Measurements from ENCODE around the gene PCDHB16. TPM values are rescaled to one million over a fixed set of nuclear protein-coding genes. Genes with fewer than 3 reads are reported as not detected.
"Not testable (repeated sequence)": the region's sequence is repeated elsewhere in the genome, so short reads cannot be mapped to it uniquely, and the experiment has no call there.

PCDHB16 gene
- polyA plus RNA-seq, 2 donors: 0.08 to 0.16 TPM

DNA sequence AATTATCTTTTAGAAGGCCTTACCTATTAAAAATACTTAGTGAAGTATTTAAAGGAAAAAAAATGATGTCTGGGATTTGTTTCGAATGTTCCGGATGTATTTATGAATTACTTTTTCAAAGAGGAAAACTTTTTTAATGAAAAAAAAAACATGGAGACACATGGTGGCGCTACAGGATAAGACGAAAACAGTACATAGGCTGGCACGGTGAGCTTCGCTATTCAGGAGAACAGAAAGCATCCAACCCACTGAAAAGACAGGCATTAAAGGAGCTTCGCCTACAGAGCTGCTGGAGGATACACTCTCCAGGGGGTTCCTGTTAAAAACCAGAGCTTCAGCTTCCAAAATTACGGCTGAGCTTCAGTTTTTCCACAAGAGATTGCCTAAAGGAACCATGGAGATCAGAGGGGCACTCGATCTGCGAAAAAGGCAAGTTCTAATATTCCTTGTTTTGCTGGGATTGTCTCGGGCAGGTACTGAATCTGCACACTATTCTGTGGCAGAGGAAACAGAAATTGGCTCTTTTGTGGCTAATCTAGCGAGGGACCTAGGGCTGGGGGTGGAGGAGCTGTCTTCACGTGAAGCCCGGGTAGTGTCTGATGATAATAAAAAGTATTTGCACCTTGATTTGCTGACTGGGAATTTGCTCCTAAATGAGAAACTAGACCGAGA, 41.1 kb downstream of the PCDHB16 start, which contains the start of gene PCDHB14:
TSS of gene PCDHB14 (plus strand) at position 232 of the 672 bp plus-strand sequence. CDS start at position 395, 163 bp downstream.
- 25 to 27% methylated on average over 15 of the region's 15 CpGs for WGBS, 2 donors
- no peaks in the 10 kb centered on the region for H3K36me3 ChIP-seq (ENCODE audit: control insufficient read depth in 2 of 2, insufficient read depth in 2 of 2, low read length in 1 of 2)
- H3K9me3 ChIP-seq (ENCODE audit: control insufficient read depth in 2 of 2, insufficient read depth in 1 of 2, low read depth in 1 of 2, low read length in 1 of 2): peaks cover 8 to 19% of the 10 kb centered on the region in 2 donors
- H3K4me1 ChIP-seq (ENCODE audit: control insufficient read depth in 2 of 2, insufficient read depth in 2 of 2, low read length in 1 of 2): no peaks in the 10 kb centered on the region
- H3K27me3 ChIP-seq (ENCODE audit: control insufficient read depth in 1 of 2, insufficient read depth in 2 of 2, low read length in 2 of 2): no peaks in the 10 kb centered on the region
- H3K4me3 ChIP-seq (ENCODE audit: low read depth in 1 of 2, low read length in 2 of 2): peak within 1 kb of the TSS in 1 of 2 donors; percentile 18
- H3K27ac ChIP-seq (ENCODE audit: low read depth in 2 of 2, low read length in 1 of 2): no peak within 1 kb of the TSS

DNA sequence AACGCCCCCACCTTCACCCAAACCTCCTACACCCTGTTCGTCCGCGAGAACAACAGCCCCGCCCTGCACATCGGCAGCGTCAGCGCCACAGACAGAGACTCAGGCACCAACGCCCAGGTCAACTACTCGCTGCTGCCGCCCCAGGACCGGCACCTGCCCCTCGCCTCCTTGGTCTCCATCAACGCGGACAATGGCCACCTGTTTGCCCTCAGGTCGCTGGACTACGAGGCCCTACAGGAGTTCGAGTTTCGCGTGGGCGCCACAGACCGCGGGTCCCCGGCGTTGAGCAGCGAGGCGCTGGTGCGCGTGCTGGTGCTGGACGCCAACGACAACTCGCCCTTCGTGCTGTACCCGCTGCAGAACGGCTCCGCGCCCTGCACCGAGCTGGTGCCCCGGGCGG, 42.7 kb downstream of the PCDHB16 start:
- H3K27ac ChIP-seq (ENCODE audit: low read depth in 2 of 2, low read length in 1 of 2); H3K4me3 ChIP-seq (ENCODE audit: low read depth in 1 of 2, low read length in 2 of 2); H3K36me3 ChIP-seq (ENCODE audit: control insufficient read depth in 2 of 2, insufficient read depth in 2 of 2, low read length in 1 of 2); H3K27me3 ChIP-seq (ENCODE audit: control insufficient read depth in 1 of 2, insufficient read depth in 2 of 2, low read length in 2 of 2); H3K4me1 ChIP-seq (ENCODE audit: control insufficient read depth in 2 of 2, insufficient read depth in 2 of 2, low read length in 1 of 2): not testable (repeated sequence)
- H3K9me3 ChIP-seq (ENCODE audit: control insufficient read depth in 2 of 2, insufficient read depth in 1 of 2, low read depth in 1 of 2, low read length in 1 of 2): peaks cover 8 to 14% of the 10 kb centered on the region in 2 donors
- WGBS, 2 donors: 27 to 34% methylated on average over 30 to 34 of the region's 40 CpGs

DNA sequence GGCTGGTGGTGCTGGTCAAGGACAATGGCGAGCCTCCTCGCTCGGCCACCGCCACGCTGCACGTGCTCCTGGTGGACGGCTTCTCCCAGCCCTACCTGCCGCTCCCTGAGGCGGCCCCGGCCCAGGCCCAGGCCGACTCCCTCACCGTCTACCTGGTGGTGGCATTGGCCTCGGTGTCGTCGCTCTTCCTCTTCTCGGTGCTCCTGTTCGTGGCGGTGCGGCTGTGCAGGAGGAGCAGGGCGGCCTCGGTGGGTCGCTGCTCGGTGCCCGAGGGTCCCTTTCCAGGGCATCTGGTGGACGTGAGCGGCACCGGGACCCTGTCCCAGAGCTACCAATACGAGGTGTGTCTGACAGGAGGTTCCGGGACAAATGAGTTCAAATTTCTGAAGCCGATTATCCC, 43.2 kb downstream of the PCDHB16 start:
- H3K36me3 ChIP-seq (ENCODE audit: control insufficient read depth in 2 of 2, insufficient read depth in 2 of 2, low read length in 1 of 2); H3K4me1 ChIP-seq (ENCODE audit: control insufficient read depth in 2 of 2, insufficient read depth in 2 of 2, low read length in 1 of 2); H3K27me3 ChIP-seq (ENCODE audit: control insufficient read depth in 1 of 2, insufficient read depth in 2 of 2, low read length in 2 of 2); H3K4me3 ChIP-seq (ENCODE audit: low read depth in 1 of 2, low read length in 2 of 2); H3K27ac ChIP-seq (ENCODE audit: low read depth in 2 of 2, low read length in 1 of 2): not testable (repeated sequence)
- peaks cover 8 to 14% of the 10 kb centered on the region in 2 donors for H3K9me3 ChIP-seq (ENCODE audit: control insufficient read depth in 2 of 2, insufficient read depth in 1 of 2, low read depth in 1 of 2, low read length in 1 of 2)
- WGBS, 2 donors: 34 to 48% methylated on average over 14 to 30 of the region's 30 CpGs

DNA sequence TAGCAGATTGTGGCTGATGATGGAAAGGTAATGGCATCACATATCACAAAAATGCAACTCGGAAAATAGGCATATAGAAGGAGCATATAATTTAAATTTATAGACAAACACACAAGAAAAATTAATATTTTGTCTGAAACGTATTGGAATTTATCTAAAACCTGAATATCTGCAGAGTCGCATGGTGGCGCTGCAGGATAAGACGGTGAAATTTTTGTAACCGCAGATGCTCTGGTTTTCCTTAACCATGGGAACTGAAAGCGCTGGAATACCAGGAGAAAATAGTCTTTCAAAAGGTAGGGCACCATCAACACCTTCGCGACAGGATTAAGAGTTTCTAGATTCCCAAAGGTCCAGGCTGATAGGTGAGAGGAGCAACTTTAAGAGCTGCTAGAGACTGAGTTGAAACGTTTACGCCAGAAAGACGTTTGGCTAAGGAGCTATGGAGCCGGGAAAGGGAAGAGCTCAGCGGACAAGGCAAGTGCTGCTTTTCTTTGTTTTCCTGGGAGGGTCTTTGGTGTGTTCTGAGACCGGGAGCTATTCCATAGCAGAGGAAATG, 52.0 kb downstream of the PCDHB16 start:
- H3K27me3 ChIP-seq (ENCODE audit: control insufficient read depth in 1 of 2, insufficient read depth in 2 of 2, low read length in 2 of 2): no peaks in the 10 kb centered on the region
- H3K4me3 ChIP-seq (ENCODE audit: low read depth in 1 of 2, low read length in 2 of 2): no peak overlapping the region
- H3K4me1 ChIP-seq (ENCODE audit: control insufficient read depth in 2 of 2, insufficient read depth in 2 of 2, low read length in 1 of 2): no peaks in the 10 kb centered on the region
- 6 to 12% methylated on average over 15 of the region's 15 CpGs for WGBS, 2 donors
- H3K27ac ChIP-seq (ENCODE audit: low read depth in 2 of 2, low read length in 1 of 2): no peak overlapping the region
- H3K36me3 ChIP-seq (ENCODE audit: control insufficient read depth in 2 of 2, insufficient read depth in 2 of 2, low read length in 1 of 2): no peaks in the 10 kb centered on the region
- H3K9me3 ChIP-seq (ENCODE audit: control insufficient read depth in 2 of 2, insufficient read depth in 1 of 2, low read depth in 1 of 2, low read length in 1 of 2): peaks cover 15 to 23% of the 10 kb centered on the region in 2 donors

Other genes with a start within 250 kb of the PCDHB16 start
- gene PCDHAC2, start 215.9 kb upstream of the PCDHB16 start, polyA plus RNA-seq: under 1 TPM; 0.02 to 0.06 TPM
- not detected for gene PCDHB1, start 131.0 kb upstream of the PCDHB16 start, polyA plus RNA-seq
- under 1 TPM; 0.31 to 0.33 TPM for gene PCDHB2, start 87.8 kb upstream of the PCDHB16 start, polyA plus RNA-seq
- under 1 TPM; 0.10 to 0.14 TPM for gene PCDHB3, start 81.9 kb upstream of the PCDHB16 start, polyA plus RNA-seq
- gene PCDHB4, start 60.6 kb upstream of the PCDHB16 start, polyA plus RNA-seq: under 1 TPM; 0.20 to 0.36 TPM
- under 1 TPM; 0.14 to 0.26 TPM for gene PCDHB5, start 47.2 kb upstream of the PCDHB16 start, polyA plus RNA-seq
- gene PCDHB6, start 32.3 kb upstream of the PCDHB16 start, polyA plus RNA-seq: under 1 TPM; 0.06 to 0.09 TPM
- gene PCDHB7, start 9.7 kb upstream of the PCDHB16 start, polyA plus RNA-seq: under 1 TPM; 0.02 to 0.14 TPM
- gene PCDHB8, start 4.6 kb upstream of the PCDHB16 start, polyA plus RNA-seq: under 1 TPM; 0.04 TPM
- under 1 TPM; 0.16 to 0.18 TPM for gene PCDHB9, start 4.8 kb downstream of the PCDHB16 start, polyA plus RNA-seq
- under 1 TPM; 0.10 to 0.44 TPM for gene PCDHB10, start 10.0 kb downstream of the PCDHB16 start, polyA plus RNA-seq
- gene PCDHB11, start 17.2 kb downstream of the PCDHB16 start, polyA plus RNA-seq: under 1 TPM; 0.16 to 0.47 TPM
- gene PCDHB12, start 26.3 kb downstream of the PCDHB16 start, polyA plus RNA-seq: under 1 TPM; 0.08 to 0.15 TPM
- gene PCDHB13, start 31.5 kb downstream of the PCDHB16 start, polyA plus RNA-seq: under 1 TPM; 0.29 to 0.33 TPM
- gene PCDHB14, start 41.0 kb downstream of the PCDHB16 start, polyA plus RNA-seq: under 1 TPM; 0.67 to 0.88 TPM
- under 1 TPM; 0.37 to 0.80 TPM for gene PCDHB15, start 63.0 kb downstream of the PCDHB16 start, polyA plus RNA-seq
- gene SLC25A2, start 121.7 kb downstream of the PCDHB16 start, polyA plus RNA-seq: under 1 TPM; 0.05 to 0.29 TPM
- 10 to 100 TPM; 22.5 to 35.3 TPM for gene TAF7, start 138.4 kb downstream of the PCDHB16 start, polyA plus RNA-seq
- gene PCDHGA1, start 148.1 kb downstream of the PCDHB16 start, polyA plus RNA-seq: under 1 TPM; 0.13 to 0.22 TPM
- under 1 TPM; 0.14 to 0.27 TPM for gene PCDHGA2, start 156.4 kb downstream of the PCDHB16 start, polyA plus RNA-seq
- gene PCDHGA3, start 161.4 kb downstream of the PCDHB16 start, polyA plus RNA-seq: under 1 TPM; 0.08 to 0.12 TPM
- under 1 TPM; 0.19 to 0.39 TPM for gene PCDHGB1, start 167.7 kb downstream of the PCDHB16 start, polyA plus RNA-seq
- gene PCDHGA4, start 172.6 kb downstream of the PCDHB16 start, polyA plus RNA-seq: under 1 TPM; 0.11 to 0.12 TPM
- gene PCDHGB2, start 177.6 kb downstream of the PCDHB16 start, polyA plus RNA-seq: under 1 TPM; 0.20 to 0.39 TPM
- gene PCDHGA5, start 181.8 kb downstream of the PCDHB16 start, polyA plus RNA-seq: under 1 TPM; 0.14 to 0.28 TPM
- under 1 TPM; 0.13 to 0.37 TPM for gene PCDHGB3, start 187.9 kb downstream of the PCDHB16 start, polyA plus RNA-seq
- gene PCDHGA6, start 191.5 kb downstream of the PCDHB16 start, polyA plus RNA-seq: under 1 TPM; 0.36 to 0.63 TPM
- gene PCDHGA7, start 200.4 kb downstream of the PCDHB16 start, polyA plus RNA-seq: under 1 TPM; 0.24 to 0.53 TPM
- gene PCDHGB4, start 205.3 kb downstream of the PCDHB16 start, polyA plus RNA-seq: under 1 TPM; 0.36 to 0.37 TPM
- gene PCDHGA8, start 210.2 kb downstream of the PCDHB16 start, polyA plus RNA-seq: under 1 TPM; 0.06 to 0.29 TPM
- 1 to 10 TPM; 1.0 to 1.7 TPM for gene PCDHGB5, start 215.6 kb downstream of the PCDHB16 start, polyA plus RNA-seq
- gene PCDHGA9, start 220.4 kb downstream of the PCDHB16 start, polyA plus RNA-seq: under 1 TPM; 0.54 to 0.83 TPM
- under 1 TPM; 0.60 to 0.92 TPM for gene PCDHGB6, start 225.6 kb downstream of the PCDHB16 start, polyA plus RNA-seq
- gene PCDHGA10, start 230.6 kb downstream of the PCDHB16 start, polyA plus RNA-seq: 1 to 10 TPM; 1.1 to 1.2 TPM
- gene PCDHGB7, start 235.3 kb downstream of the PCDHB16 start, polyA plus RNA-seq: 1 to 10 TPM; 1.2 to 1.4 TPM
- under 1 TPM; 0.44 to 0.75 TPM for gene PCDHGA11, start 238.7 kb downstream of the PCDHB16 start, polyA plus RNA-seq
- under 1 TPM; 0.34 to 0.65 TPM for gene PCDHGA12, start 248.1 kb downstream of the PCDHB16 start, polyA plus RNA-seq